ENCODE results near the gene PFKFB2. TPM values are rescaled to one million over a fixed set of nuclear protein-coding genes. Genes with fewer than 3 reads are reported as not detected.

Gene PFKFB2
- total RNA-seq, 6 experiments from 2014 or later: 2.9 to 6.1 (median 5.1) TPM

DNA sequence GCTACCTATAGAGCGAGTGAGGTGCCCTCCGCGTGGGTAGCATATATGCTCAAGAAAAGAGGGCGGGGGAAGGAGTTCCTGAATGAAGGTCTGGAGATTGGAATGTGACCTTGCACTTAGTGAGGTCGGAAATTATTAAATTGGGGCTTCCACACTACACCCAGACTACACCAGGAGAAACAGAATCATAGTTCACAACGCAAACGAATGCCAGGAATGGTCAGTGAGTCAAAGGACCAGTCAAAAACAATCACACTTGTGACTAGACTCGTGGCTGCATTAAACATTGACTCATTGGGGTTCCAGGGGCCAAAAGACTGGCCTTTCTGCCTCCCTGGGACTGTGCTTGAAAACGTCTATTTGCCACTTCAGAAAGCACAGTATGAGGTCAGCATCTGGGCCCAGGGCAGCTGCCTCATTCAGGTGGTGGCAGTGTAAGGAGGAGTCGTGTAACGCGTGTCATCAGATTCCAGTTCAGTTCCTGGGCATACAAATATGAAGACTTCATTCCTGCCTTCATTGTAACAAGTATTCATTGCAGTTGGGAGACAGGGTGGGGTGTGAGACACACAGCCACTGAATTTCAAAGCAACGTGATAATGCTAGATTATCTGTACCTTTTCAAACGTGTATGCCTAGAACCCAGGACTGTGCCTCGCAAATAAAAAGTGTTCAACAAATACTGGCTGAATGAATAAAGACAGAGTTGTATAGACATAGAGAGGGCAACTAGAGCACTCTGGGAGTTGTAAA lies 1.7 kb upstream of the PFKFB2 start, which contains the start of gene YOD1:
TSS of gene YOD1 (minus strand) at position 18 of the 753 bp plus-strand sequence. CDS start 178 bp downstream, outside the sequence.
- TF ChIP-seq, protein P1, sequence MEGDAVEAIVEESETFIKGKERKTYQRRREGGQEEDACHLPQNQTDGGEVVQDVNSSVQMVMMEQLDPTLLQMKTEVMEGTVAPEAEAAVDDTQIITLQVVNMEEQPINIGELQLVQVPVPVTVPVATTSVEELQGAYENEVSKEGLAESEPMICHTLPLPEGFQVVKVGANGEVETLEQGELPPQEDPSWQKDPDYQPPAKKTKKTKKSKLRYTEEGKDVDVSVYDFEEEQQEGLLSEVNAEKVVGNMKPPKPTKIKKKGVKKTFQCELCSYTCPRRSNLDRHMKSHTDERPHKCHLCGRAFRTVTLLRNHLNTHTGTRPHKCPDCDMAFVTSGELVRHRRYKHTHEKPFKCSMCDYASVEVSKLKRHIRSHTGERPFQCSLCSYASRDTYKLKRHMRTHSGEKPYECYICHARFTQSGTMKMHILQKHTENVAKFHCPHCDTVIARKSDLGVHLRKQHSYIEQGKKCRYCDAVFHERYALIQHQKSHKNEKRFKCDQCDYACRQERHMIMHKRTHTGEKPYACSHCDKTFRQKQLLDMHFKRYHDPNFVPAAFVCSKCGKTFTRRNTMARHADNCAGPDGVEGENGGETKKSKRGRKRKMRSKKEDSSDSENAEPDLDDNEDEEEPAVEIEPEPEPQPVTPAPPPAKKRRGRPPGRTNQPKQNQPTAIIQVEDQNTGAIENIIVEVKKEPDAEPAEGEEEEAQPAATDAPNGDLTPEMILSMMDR (IDR thresholded peaks at IDR 0.05): no peak
- no peak for TF ChIP-seq POLR2A (IDR thresholded peaks at IDR 0.05)
- peak within 1 kb of the TSS; percentile 69 to 96 (median 86) for H3K4me3 ChIP-seq
- 41% methylated on average over 13 of the region's 15 CpGs for WGBS (ENCODE audit: insufficient coverage, low coverage, low lambda C conversion rate, missing lambda C conversion rate)
- peak within 1 kb of the TSS; percentile 69 to 83 (median 76) for H3K27ac ChIP-seq
- peaks cover 0 to 11% (median 0%) of the 10 kb centered on the region in 4 donors for H3K36me3 ChIP-seq
- DNase-seq (no peak), ATAC-seq (no peak)
- peaks cover 0 to 16% (median 1%) of the 10 kb centered on the region in 4 donors for H3K4me1 ChIP-seq
- intact Hi-C loops (cut with DNase I): no loop called here
- H3K27me3 ChIP-seq: no peaks in the 10 kb centered on the region
- no peaks in the 10 kb centered on the region for H3K9me3 ChIP-seq

DNA sequence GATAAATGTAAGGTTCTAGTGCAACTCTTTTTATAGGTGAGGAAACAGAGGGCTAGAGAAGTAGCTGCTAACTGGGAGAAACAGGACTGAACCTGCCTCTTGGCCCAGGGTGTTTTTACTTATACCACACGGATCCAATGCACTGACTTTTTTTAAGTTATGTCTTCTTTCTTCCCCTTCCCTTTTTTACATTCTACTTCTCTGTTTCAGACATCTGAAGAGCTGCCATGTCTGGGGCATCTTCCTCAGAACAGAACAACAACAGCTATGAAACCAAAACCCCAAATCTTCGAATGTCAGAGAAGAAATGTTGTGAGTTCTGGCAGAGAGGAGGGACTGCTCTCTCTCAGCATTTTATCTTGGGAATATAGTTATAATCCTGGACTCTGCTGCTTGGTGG lies 1.4 kb downstream of the PFKFB2 start:
- H3K4me3 ChIP-seq: no peak overlapping the region
- intact Hi-C loops (cut with DNase I): no loop called here
- TF ChIP-seq POLR2A (IDR thresholded peaks at IDR 0.05): no peak
- TF ChIP-seq, protein P1 (IDR thresholded peaks at IDR 0.05): no peak
- DNase-seq (no peak), ATAC-seq (no peak)
- no peaks in the 10 kb centered on the region for H3K9me3 ChIP-seq
- H3K36me3 ChIP-seq: no peaks in the 10 kb centered on the region
- 57% methylated on average over 2 of the region's 2 CpGs for WGBS (ENCODE audit: insufficient coverage, low coverage, low lambda C conversion rate, missing lambda C conversion rate)
- H3K4me1 ChIP-seq: peaks cover 0 to 16% (median 1%) of the 10 kb centered on the region in 4 donors
- no peaks in the 10 kb centered on the region for H3K27me3 ChIP-seq
- no peak overlapping the region for H3K27ac ChIP-seq

DNA sequence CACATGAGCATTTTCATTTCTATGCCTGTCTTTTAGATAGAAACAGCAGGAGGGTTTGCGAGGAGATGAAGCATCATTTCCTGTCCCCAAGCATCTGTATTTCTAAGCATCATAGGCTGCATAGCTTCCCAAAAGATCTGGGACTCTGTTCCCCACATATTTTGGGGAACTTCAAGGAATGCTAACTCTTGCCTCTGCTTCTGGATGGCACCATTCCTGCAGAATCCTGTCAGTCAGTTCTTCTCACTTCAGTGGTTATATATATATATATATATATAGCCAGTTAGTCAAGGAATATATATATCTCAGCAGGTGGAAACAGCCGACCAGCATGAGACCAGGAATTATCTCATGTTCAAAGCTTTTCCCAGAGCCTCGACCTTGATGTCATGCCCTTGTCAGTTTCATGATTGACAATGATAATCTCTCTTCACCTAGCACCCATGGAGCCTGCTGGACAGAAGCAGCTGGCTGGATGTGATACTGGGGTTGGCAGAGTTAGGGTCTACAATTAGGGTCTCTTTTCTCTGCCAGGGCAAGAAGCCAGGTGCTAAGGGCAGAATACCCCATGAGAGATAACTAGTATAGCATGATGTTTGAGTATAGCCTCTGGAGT lies 2.4 kb downstream of the PFKFB2 start:
- intact Hi-C loops (cut with DNase I): no loop called here
- Histone ChIP-seq H3K36me3 (no peaks in the 10 kb centered on the region), H3K27ac (no peak overlapping the region), H3K4me3 (no peak overlapping the region), H3K4me1 (peaks cover 0 to 13% (median 1%) of the 10 kb centered on the region in 4 donors), H3K9me3 (no peaks in the 10 kb centered on the region), H3K27me3 (no peaks in the 10 kb centered on the region)
- TF ChIP-seq POLR2A (IDR thresholded peaks at IDR 0.05): no peak
- ATAC-seq: no peak
- DNase-seq: no peak
- 81% methylated on average over 2 of the region's 3 CpGs for WGBS (ENCODE audit: insufficient coverage, low coverage, low lambda C conversion rate, missing lambda C conversion rate)

DNA sequence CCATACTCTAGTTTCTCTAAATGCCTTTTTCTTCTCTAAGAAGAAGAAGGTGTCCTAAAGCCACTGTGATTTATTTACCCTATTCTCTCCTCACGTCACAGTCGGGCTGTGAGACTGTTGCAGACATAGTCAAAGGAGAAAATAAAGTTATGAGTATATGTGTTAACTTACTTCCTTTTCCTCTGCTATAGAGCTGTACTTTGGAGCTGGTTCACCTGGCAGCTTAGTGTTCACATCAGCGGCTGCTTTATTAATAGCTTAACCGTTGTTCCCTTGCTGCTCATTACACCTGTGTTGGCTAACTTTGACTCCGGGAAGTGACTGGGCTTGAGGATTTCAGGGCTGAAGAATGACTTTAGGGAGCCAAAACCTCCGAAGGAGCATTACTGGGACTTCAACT lies 3.6 kb downstream of the PFKFB2 start:
- DNase-seq (no peak), ATAC-seq (no peak)
- intact Hi-C loops (cut with DNase I): no loop called here
- Histone ChIP-seq H3K27me3 (no peaks in the 10 kb centered on the region), H3K4me1 (peaks cover 0 to 7% (median under 1%) of the 10 kb centered on the region in 4 donors), H3K36me3 (peaks cover 0 to 4% (median 0%) of the 10 kb centered on the region in 4 donors), H3K4me3 (no peak overlapping the region), H3K9me3 (no peaks in the 10 kb centered on the region), H3K27ac (no peak overlapping the region)
- TF ChIP-seq POLR2A (IDR thresholded peaks at IDR 0.05): no peak
- TF ChIP-seq, protein P1 (IDR thresholded peaks at IDR 0.05): no peak
- WGBS (ENCODE audit: insufficient coverage, low coverage, low lambda C conversion rate, missing lambda C conversion rate): 51% methylated on average over 6 of the region's 6 CpGs

GRCh38 chr1:207058252-207058651 lies 5.2 kb downstream of the PFKFB2 start:
- no peaks in the 10 kb centered on the region for H3K4me1 ChIP-seq
- H3K4me3 ChIP-seq: no peak overlapping the region
- peaks cover 0 to 15% (median 5%) of the 10 kb centered on the region in 4 donors for H3K36me3 ChIP-seq
- TF ChIP-seq, protein P1 (IDR thresholded peaks at IDR 0.05): no peak
- TF ChIP-seq POLR2A (IDR thresholded peaks at IDR 0.05): no peak
- H3K27me3 ChIP-seq: no peaks in the 10 kb centered on the region
- intact Hi-C loops (cut with DNase I): no loop called here
- ATAC-seq (no peak), DNase-seq (no peak)
- WGBS (ENCODE audit: insufficient coverage, low coverage, low lambda C conversion rate, missing lambda C conversion rate): 92% methylated on average over 4 of the region's 4 CpGs
- H3K9me3 ChIP-seq: no peaks in the 10 kb centered on the region
- no peak overlapping the region for H3K27ac ChIP-seq
